K562 (cell line): ENCODE results near the gene SOX12. TPM values are rescaled to one million over a fixed set of nuclear protein-coding genes. Genes with fewer than 3 reads are reported as not detected.

Experiments used
- AFF4 ChIP-seq: sonication (generic); formaldehyde crosslinking; IDR thresholded peaks from 2 replicates; pipeline ENCODE4 v1.8.0; 2023; ENCODE audit warnings: mild to moderate bottlenecking, missing genetic modification reagents
- ATF3 ChIP-seq, 2 experiments: fragments of 450-650 bp in 1 of 2; sonication (generic) in 1 of 2; formaldehyde crosslinking in 1 of 2; IDR thresholded peaks in 1 of 2; conservative IDR thresholded peaks in 1 of 2; 2 replicates each; pipeline versions ENCODE4 v1.6.1 to v1.8.1; 2016 to 2023; ENCODE audit warnings: mild to moderate bottlenecking in 2 of 2, moderate library complexity in 2 of 2, inconsistent platforms in 1 of 2, missing genetic modification reagents in 1 of 2
- BRF1 ChIP-seq: IDR thresholded peaks from 3 replicates; pipeline ENCODE4 v1.6.1; 2011; ENCODE audit warnings: borderline replicate concordance, mild to moderate bottlenecking; ENCODE audit not compliant: insufficient read length; ENCODE audit errors: extremely low read depth
- CBX3 ChIP-seq, 2 experiments: IDR thresholded peaks; 1 replicate in 1 of 2; 2 replicates in 1 of 2; pipeline ENCODE4 v1.6.1; 2012; ENCODE audit warnings: inconsistent platforms in 2 of 2, low read length in 2 of 2, borderline replicate concordance in 1 of 2, control low read depth in 1 of 2
- E2F6 ChIP-seq, 2 experiments: IDR thresholded peaks; 2 replicates each; pipeline ENCODE4 v1.6.1; 2011; ENCODE audit warnings: borderline replicate concordance in 1 of 2, control low read depth in 1 of 2, low read depth in 1 of 2, low read length in 1 of 2, mild to moderate bottlenecking in 1 of 2, mixed read lengths in 1 of 2, moderate library complexity in 1 of 2; ENCODE audit not compliant: insufficient read depth in 1 of 2, insufficient read length in 1 of 2, poor library complexity in 1 of 2, severe bottlenecking in 1 of 2; ENCODE audit errors: extremely low read depth in 1 of 2
- EP400 ChIP-seq: fragments of 450-650 bp; IDR thresholded peaks from 2 replicates; pipeline ENCODE4 v1.6.1; 2017; ENCODE audit warnings: antibody characterized with exemption, mild to moderate bottlenecking, moderate library complexity
- FOSL1 ChIP-seq: fragments of 200-800 bp; sonication (Bioruptor generic); conservative IDR thresholded peaks from 2 replicates; pipeline ENCODE4 v1.6.1; 2016; ENCODE audit warnings: missing genetic modification characterization, missing compliant biosample characterization
- GABPB1 ChIP-seq: sonication (generic); formaldehyde crosslinking; IDR thresholded peaks from 2 replicates; pipeline ENCODE4 v1.8.0; 2022; ENCODE audit warnings: mild to moderate bottlenecking, missing genetic modification reagents
- HDAC3 ChIP-seq: fragments of 450-650 bp; IDR thresholded peaks from 2 replicates; pipeline ENCODE4 v1.6.1; 2018; ENCODE audit warnings: borderline replicate concordance, mild to moderate bottlenecking, moderate library complexity; ENCODE audit not compliant: partially characterized antibody
- HDGF ChIP-seq: fragments of 450-650 bp; IDR thresholded peaks from 2 replicates; pipeline ENCODE4 v1.6.1; 2016
- JUNB ChIP-seq: fragments of 450-650 bp; formaldehyde crosslinking; conservative IDR thresholded peaks from 2 replicates; pipeline ENCODE4 v1.4.0; 2020; ENCODE audit warnings: mild to moderate bottlenecking
- MEF2D ChIP-seq: conservative IDR thresholded peaks from 2 replicates; pipeline ENCODE4 v1.6.1; 2016; ENCODE audit warnings: low read depth, missing genetic modification characterization, missing compliant biosample characterization
- NFATC3 ChIP-seq: fragments of 450-650 bp; IDR thresholded peaks from 2 replicates; pipeline ENCODE4 v1.6.1; 2017; ENCODE audit warnings: mild to moderate bottlenecking
- NR1H2 ChIP-seq: sonication (generic); formaldehyde crosslinking; IDR thresholded peaks from 2 replicates; pipeline ENCODE4 v1.4.0; 2020; ENCODE audit warnings: mild to moderate bottlenecking, missing genetic modification reagents
- NR2C1 ChIP-seq, 2 experiments: fragments of 450-650 bp; IDR thresholded peaks; 2 replicates each; pipeline ENCODE4 v1.6.1; 2017; ENCODE audit warnings: mild to moderate bottlenecking in 2 of 2, antibody characterized with exemption in 1 of 2, inconsistent platforms in 1 of 2, missing compliant biosample characterization in 1 of 2, missing genetic modification characterization in 1 of 2
- RNF2 ChIP-seq: sonication (generic); IDR thresholded peaks from 2 replicates; pipeline ENCODE4 v1.6.1; 2016
- ZBTB33 ChIP-seq: sonication (generic); formaldehyde crosslinking; IDR thresholded peaks from 2 replicates; pipeline ENCODE4 v1.8.1; 2023; ENCODE audit warnings: mild to moderate bottlenecking, missing genetic modification reagents
- ZNF146 ChIP-seq: IDR thresholded peaks from one replicate; pipeline ENCODE4 v1.6.1; 2018; ENCODE audit warnings: missing compliant biosample characterization; ENCODE audit not compliant: unreplicated experiment
- polyA plus RNA-seq, 8 experiments: library from polyadenylated mRNA; depleted of rRNA in 4 of 8; stranded (reverse) in 5 of 8; unstranded in 3 of 8; fragments of >200 nt; fragmentation: Nextera tagmentation in 2 of 8; fragmentation: Illumina TruSeq in 1 of 8; extraction: Ambion mirVana in 2 of 8; extraction: Trizol in 1 of 8; gene quantifications; 2 replicates each; pipeline versions ENCODE4 v1.2.1 to v1.2.3, GENCODE V29; 2011 to 2014; ENCODE audit warnings: inconsistent platforms in 1 of 8, missing spikeins in 1 of 8
- total RNA-seq, 7 experiments: library from RNA; depleted of rRNA in 6 of 7; stranded (reverse); fragments of >200 nt in 6 of 7; fragmentation: Illumina TruSeq in 2 of 7; extraction: Trizol in 2 of 7; gene quantifications; 2 replicates each; pipeline versions ENCODE4 v1.2.1 to v1.2.3, GENCODE V29; 2011 to 2021; ENCODE audit warnings: low replicate concordance in 1 of 7

Gene SOX12
- total and polyA plus RNA-seq, 9 of the 15 experiments (the other 6 are each of a cell fraction or from before 2014, with no cell fraction given): 0.42 to 26.3 (median 2.6) TPM

DNA sequence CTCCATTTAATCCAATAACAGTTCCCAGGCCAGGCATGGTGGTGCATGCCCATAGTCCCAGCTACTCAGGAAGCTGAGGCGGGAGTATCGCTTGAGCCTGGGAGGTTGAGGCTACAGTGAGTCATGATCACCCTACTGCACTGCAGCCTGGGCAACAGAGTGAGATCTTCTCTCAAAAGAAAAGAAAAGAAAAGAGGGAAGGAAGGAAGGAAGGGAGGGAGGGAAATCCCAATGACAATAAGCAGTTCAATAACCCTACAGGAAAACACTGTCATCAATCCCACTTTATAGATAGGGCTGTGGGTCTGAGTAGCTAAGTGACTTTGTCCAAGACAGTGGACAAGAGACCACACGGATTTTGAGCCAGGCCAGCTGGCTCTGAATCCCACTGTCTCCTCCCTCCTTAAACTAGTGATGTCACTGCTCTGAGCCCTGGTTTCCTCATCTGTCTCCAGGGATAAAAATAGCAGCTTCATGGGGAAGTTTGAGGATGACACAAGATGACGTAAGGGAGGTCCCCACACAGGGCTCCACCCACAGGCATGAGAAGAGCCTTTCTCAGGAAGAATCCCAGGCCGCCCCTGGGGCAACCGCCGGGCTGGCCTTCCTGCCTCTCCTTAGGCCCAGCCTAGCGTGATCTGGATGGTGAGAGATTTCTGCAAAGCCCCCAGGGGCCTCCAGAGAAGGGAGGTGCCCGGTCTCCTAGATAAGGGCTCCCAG is 48.0 kb downstream of the SOX12 start (continued):
- peak; percentile 48; the same call in 1 of the 2 replicates for TF ChIP-seq FOSL1 (tag)
- peak; percentile 42 for TF ChIP-seq HDAC3
- no peak for TF ChIP-seq ZNF146 (CRISPR knock-in tag)
- TF ChIP-seq AFF4 (CRISPR knock-in tag): 0 out of 2 replicates have a peak, but pooled peaks have one; percentile 37
- TF ChIP-seq RNF2: peak; percentile 38; the same call in 1 of the 2 replicates
- peak; percentile 99 for TF ChIP-seq MEF2D
- peak; percentile 39 for TF ChIP-seq EP400
- TF ChIP-seq ATF3 (IDR thresholded peaks at IDR 0.05): peak; percentile 97
- TF ChIP-seq ATF3 (CRISPR knock-in tag; conservative IDR thresholded peaks at IDR 0.05): no peak
- TF ChIP-seq ZBTB33: 0 out of 2 replicates have a peak, but pooled peaks have one; percentile 15
- no peak for TF ChIP-seq NR2C1 (IDR thresholded peaks at IDR 0.05)
- 0 out of 2 replicates have a peak, but pooled peaks have one; percentile 1 for TF ChIP-seq NR2C1 (tag; IDR thresholded peaks at IDR 0.05)
- TF ChIP-seq E2F6 (IDR thresholded peaks at IDR 0.05; ENCODE audit: borderline replicate concordance in 1 of 2, extremely low read depth in 1 of 2, insufficient read depth in 1 of 2, insufficient read length in 1 of 2, low read depth in 1 of 2, low read length in 1 of 2, poor library complexity in 1 of 2, severe bottlenecking in 1 of 2): peak in 1 of 2 experiments; percentile 35
- 0 out of 2 replicates have a peak, but pooled peaks have one; percentile 22 for TF ChIP-seq HDGF
- peak; percentile 52; the same call in 1 of the 2 replicates for TF ChIP-seq GABPB1
- 0 out of 2 replicates have a peak, but pooled peaks have one; percentile 4 for TF ChIP-seq JUNB (CRISPR knock-in tag)
- no peak for TF ChIP-seq NFATC3
- TF ChIP-seq CBX3 (IDR thresholded peaks at IDR 0.05; ENCODE audit: borderline replicate concordance in 1 of 2, low read length in 2 of 2): 0 out of 3 replicates have a peak, but pooled peaks of 1 of the 2 experiments have one; percentile 18
- TF ChIP-seq BRF1: no peak
- no peak for TF ChIP-seq NR1H2 (CRISPR knock-in tag)
